Hepatic stellate cell (primary cell): ENCODE results near the gene OR8G5.

Experiments
- DNase-seq: peaks from one replicate; pipeline ENCODE4 v3.0.0; 2011; ENCODE audit warnings: low spot score

The OR8G5 gene

DNA sequence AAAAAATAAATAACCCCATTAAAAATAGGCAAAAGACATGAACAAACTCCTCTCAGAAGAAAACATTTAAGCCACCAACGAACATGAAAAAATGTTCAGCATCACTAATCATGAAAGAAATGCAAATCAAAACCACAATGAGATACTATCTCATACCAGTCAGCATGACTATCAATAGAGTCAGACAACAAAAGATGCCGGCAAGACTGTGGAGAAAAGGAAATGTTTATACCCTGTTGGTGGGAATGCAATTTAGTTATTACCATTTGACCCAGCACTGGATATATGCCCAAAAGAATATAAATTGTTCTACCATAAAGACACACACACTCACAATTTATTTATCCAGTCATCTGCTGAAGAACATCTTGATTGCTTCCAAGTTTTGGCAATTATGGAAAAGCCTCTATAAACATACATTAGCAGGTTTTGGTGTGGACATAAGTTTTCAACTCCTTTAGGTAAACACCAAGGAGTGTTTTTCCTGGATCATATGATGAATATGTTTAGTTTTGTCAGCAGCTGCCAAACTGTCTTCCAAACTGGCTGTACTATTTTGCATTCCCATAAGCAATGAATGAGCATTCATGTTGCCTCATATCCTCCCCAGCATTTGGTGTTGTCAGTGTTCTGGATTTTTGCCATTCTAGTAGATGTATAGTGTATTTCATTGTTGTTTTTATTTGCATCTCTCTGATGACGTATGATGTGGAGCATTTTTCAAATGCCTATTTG, 29.6 kb downstream of the OR8G5 start:
- DNase-seq: no peak

DNA sequence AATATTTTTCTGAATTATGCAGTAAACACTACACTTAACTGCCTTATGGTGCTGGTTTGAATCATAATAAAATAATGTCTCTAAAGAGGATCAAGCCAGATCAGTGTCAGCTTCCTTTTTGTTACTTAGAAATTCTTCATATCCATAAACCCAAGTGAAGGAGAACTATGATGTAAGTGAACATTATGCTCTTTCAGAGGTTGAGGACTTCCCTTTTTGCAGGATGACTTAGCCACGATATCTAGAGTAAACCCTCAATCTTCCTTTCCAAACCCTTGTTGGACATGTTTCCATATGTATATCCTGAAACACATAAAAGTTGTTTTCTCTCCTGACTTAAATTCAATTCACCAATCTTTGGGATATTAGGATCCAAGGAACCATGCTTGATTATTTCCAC, 38.5 kb downstream of the OR8G5 start:
- DNase-seq: no peak

DNA sequence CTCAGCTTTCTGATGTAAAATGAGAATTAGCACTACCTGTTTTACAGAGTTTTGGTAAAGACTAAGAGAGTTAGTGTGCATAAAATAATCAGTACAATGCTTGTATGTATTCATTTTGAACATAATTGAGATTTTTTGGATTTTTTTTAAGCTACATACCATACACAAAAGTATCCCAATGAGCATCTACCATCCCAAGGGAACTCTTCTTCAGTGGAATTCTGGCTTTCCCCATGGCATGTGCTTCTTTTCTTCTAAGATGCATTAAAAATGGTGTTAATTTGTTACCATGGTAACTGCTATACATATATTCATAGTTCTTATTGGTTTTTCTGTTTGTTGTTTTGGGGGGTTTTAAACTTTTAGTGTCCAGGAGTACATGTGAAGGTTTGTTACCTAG, 39.8 kb downstream of the OR8G5 start:
- no peak for DNase-seq

DNA sequence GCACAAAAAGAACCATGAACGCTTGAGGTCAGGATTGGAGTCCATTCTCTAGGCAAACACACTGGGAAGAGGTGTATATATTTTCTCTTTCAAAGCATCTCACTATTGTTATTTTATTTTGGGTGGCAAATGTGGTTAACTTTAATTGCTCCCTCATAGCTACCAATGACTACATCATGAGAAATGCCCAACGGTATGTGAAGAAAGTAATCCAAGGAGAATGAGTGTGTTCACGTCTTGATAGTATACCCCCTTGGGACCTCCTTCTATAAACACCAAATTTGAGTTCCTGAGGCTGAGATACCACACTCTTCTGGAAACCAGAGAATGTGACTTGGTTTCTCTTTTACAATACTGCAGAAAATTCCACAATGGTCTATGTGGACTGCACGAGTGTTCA, 41.7 kb downstream of the OR8G5 start:
- no peak for DNase-seq

DNA sequence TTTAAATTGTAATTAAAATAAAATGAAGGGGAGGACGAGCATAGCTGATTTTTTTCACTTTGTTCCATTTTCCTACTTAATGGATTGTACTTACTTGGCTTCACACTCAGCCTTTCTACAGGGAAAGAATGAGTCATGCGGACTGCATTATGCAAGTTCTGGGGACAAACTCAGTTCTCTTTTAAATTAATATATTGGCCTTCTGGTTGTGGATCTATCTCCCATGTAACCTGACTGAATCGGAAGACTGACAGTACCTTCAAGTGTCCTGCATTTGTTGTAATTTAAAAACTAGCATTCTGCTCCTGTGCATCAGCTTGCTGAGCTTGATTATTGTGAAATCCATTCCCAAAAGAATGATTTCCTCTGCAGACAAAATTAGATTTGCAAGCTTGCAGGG, 45.4 kb downstream of the OR8G5 start:
- no peak for DNase-seq

DNA sequence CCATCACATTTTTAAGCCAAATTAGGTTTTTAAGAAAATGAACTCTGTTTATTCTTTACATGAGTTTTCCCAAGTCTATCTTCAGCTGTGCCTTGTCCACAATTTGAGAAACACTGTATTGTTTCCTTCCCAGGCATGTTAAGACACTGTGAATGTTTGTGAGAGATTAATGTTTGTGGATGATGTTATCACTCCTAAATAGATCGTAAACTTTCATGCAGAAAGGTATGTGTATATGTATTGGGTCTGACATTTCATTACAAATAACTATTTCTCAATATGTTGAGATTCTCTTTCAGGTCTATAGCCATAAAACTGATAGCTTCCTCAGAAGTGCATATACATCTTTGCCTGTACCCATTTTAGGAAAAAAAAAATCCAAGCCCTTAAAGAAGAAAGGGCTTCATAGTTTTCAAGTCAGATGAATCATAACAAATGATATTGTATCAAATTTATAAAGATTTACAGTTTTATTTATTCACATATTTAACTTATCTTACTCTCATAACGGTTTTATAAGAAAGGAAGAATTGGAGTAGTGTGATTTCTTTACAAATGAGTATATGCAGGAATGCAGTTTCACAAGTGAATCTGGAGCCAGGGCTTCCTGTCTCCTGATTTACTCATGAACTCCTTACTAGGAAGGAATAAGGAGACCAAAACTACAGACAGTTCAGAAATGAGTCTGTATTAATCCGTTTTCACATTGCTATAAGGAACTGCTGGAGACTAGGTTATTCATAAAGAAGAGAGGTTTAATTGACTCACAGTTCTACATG, 46.4 kb downstream of the OR8G5 start:
- DNase-seq: no peak

DNA sequence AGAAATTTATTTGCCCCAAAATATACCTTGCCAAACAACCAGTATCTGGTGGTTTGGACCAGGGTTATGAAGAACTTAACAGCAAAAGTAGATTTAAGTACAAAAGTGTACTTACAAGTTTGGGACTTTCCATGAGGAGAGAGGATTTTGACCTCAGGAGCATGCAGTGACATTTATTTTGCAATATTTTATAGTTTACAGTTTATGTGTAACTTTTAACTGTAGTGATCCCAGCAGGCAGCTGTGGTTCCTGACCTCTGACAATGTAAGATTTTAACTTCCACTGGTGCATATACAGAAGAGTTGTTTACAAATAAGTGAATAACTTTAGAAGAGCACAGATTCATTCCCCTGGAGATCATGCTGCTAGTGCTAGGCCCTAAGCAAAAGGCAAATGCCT, 50.9 kb downstream of the OR8G5 start:
- no peak for DNase-seq

DNA sequence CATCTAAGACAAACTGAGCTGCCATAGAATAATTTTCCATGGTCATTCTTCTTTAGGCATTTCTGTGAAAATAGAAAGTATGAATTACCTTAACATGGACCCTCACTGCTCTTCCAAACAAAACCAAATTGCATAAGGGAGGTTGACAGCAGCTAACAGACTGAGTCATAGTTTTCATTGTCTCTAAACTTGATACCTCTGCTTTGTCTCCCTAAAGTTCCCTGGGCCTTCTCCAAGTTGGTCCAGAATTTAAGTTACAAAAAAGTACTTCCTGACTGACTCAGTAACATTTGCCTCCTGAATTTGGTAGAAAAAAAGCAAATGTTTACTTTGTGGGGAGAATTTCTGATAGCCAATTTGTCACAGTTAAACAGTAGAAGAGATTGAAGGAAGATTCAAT, 54.5 kb downstream of the OR8G5 start:
- DNase-seq: no peak

DNA sequence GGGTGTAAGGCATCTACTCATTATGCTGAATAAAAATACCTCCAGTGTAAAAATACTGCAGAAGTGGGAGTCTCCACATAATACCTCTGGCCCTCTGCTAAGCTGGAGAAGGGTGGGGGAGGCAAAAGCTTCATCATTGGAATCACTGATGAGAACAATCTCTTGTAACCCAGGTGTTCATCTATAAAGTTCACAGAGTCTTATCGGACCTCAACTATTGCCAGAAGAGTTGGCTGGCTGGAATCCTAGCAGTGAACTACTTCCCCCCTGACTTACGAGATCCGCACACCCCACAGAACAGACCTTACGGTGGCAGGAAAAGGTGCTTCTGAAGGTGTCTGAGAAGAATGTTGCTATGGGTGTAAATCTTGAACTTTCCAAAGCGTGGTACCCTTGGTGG, 55.1 kb downstream of the OR8G5 start:
- no peak for DNase-seq

DNA sequence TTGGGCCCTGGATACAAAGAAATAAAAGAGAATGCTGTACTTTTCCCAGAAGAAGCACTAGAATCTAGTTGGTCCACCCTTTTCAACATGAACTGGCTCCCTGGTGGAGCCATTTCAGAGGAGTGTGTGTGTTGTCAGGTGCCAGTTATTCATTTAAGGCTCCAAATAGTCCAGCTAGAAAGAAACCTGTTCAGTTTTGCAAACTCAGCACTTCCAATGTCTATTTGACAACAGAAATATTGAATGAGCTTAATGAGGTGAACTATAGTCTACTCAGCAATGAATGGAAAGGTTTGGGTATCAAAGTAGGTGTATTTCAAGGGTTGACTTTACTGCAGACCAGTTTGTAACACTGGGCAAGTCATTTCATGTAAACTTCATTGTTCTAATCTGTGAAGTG, 55.5 kb downstream of the OR8G5 start:
- DNase-seq: no peak

DNA sequence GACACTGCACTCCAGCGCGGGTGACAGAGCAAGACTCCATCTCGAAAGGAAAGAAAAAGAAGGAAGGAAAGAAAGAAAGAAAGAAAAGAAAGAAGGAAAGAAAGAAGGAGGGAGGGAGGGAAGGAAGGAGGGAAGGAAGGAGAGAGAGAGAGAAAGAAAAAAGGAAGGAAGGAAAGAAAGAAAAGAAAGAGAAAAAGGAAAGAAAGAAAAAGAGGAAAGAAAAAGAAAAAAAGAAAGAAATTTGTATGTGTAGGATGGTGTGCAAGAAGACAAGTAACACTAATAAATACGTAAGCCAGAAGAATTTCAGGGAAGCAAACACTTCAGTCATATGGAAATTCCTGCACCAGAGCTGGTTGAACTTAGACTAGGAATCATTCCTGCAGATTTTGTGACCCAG, 57.0 kb downstream of the OR8G5 start:
- no peak for DNase-seq

DNA sequence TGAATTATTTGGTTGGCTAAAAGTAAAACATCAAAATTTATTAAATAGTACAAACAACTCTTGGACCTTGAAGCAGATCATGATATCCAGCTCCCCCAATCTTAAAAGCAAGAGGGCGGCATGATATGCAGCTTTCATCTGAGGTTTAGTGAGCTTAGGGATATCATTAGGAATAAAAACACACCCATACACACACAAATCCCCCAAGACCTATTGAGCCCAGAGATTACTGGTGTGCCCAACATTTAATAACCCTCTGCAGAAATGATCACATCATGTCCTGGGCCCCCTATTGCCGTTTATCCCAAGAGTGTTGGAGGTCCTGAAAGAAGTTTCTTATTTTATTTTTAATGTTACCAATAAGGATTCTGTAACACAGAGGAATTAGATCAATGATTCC, 57.7 kb downstream of the OR8G5 start, which contains the start of gene OR8D1:
OR8D1 (minus strand) TSS at position 101 of the 400 bp plus-strand sequence. CDS start 3,183 bp downstream, outside the sequence.
- DNase-seq: no peak

DNA sequence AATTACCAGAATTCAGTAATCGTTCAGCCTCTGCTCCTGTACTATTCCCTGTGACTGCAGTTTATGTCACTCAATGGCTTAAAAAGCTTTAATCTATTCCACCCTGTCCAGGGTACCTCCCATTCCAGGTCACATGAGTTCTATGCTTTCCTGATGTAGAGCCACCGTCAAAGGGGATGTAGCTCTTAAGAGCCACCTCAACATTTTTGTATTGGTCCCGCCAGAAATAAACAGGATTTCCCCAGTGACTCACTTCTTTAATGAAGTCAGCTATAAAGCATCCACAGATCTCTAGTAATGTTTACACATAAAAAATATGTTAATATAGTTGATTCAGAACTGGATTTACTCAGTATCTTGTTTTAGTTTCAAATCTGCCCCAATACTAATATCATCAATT, 58.9 kb downstream of the OR8G5 start:
- peak; percentile 0 for DNase-seq
